Suprapubic skin (tissue), 3 donors: ENCODE measurements around the gene EPB41L4A.

Source experiments
- CTCF ChIP-seq, 2 donors: fragments of 200-600 bp in 1 of 2; fragments of 450-650 bp in 1 of 2; sonication (generic) in 1 of 2; IDR thresholded peaks; one replicate each; pipeline ENCODE4 v1.5.1; 2016 to 2019; ENCODE audit warnings: antibody characterized with exemption in 2 of 2, mild to moderate bottlenecking in 1 of 2, moderate library complexity in 1 of 2
- EP300 ChIP-seq: sonication (generic); formaldehyde crosslinking; IDR thresholded peaks from one replicate; pipeline ENCODE4 v1.6.1; 2017; ENCODE audit warnings: antibody characterized with exemption
- POLR2A ChIP-seq, 2 donors: fragments of 450-650 bp; IDR thresholded peaks; one replicate each; pipeline ENCODE4 v1.6.1; 2017; ENCODE audit warnings: antibody characterized with exemption in 2 of 2, mild to moderate bottlenecking in 2 of 2, moderate library complexity in 2 of 2

GRCh38 chr5:112308608-112309007 is 110.5 kb downstream of the EPB41L4A start:
- TF ChIP-seq POLR2A (IDR thresholded peaks at IDR 0.05) (no peak), CTCF (IDR thresholded peaks at IDR 0.05) (no peak), EP300 (no peak)
